ENCODE data around the gene FLG2.
"Not testable (repeated sequence)": the region's sequence is repeated elsewhere in the genome, so short reads cannot be mapped to it uniquely, and the experiment has no call there.

Gene FLG2

DNA sequence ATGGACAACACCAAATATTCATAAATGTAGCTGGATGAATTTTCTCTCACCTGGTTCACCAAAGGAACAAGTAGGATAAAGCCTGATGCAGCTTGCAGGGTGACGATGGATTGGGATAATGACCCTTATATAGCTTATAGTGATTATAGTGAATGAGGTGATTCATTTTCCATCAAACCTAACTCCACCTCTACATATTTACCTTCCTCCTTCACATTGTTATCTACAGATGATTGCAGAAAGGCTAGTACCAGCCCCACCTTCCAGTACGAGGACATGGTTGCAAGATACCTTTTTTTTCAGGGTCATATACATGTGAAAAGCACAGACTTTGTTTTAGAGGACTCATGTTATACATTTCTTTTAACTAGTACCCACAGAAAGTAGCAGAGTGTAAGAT, at the start of gene FLG2:
Gene FLG2 (minus strand): TSS at position 101 of the 400 bp plus-strand sequence. CDS start 1,122 bp downstream, outside the sequence.
- DNase-seq = no peak

DNA sequence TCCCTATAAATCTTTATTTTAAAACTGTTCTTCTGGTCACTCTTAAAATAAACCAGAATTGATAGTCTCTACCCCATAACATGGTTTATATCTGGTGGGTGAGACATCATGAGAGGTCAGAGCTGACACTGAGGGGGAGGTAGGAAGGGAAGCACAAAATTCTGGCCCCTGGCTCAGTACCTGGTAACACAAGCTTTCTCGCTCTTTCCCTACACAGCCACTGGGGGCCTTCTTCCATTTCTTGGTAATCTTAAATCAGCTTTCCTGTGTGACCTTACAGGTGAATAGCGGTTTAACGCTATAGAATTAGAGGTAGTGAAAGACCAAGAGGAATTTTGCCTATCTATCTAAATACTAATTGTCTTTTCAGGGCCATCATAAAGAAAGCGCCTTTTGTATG, 48.9 kb upstream of the FLG2 start:
- no peak for DNase-seq

DNA sequence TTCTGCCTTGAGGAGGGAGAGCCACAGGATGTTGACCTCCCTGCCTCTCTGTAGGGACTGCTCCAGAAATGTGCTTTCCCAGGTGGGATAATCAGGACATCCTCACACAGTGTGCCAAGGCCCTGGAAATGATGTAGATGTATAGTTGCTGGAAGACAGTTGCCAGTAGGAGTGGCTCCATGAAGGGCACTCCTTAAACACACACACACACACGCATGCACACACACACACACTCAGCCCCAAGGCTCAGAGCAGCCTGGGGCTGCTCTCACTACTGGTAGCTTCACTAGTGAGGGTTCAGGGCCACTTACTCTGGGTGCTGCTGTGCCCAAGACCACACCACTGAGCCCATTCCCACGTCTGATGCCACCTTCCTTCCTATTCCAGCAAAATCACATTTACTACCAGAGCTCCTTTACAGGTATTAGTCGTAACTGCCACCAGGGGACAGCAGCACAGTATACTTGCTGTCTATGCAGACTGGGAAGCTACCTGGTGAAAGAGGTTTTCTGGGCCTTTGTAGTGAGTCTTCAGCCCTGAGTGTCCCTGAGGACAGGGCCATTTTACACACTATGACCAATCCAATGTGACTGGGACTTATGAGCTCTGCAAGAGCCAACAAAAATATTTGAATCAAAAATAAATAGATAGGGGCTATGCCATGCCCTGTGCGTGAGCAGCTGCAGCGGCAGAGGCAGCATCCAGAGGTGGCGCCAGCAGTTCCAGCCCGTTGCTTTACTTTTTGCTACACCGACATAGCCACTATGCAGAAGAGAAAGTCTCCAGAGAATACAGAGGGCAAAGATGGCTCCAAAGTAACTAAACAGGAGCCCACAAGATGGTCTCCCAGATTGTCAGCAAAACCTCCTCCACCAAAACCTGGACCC, 39.2 kb upstream of the FLG2 start:
- DNase-seq = no peak

DNA sequence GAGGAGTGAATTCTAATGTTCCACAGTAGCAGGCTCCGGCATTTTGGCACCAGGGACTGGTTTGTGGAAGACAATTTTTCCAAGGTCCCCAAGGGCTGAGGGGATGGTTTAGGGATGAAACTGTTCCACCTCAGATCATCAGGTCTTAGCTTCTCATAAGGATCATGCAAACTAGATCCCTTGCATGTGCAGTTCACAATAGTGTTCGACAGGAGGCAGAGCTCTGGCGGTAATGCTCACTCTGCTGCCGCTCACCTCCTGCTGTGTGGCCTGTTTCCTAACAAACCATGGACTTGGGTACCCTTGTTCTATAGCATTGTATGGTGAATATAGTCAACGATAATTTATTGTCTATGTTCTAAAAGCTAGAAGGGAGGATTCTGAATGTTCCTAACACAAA, 37.7 kb upstream of the FLG2 start:
- no peak for DNase-seq

DNA sequence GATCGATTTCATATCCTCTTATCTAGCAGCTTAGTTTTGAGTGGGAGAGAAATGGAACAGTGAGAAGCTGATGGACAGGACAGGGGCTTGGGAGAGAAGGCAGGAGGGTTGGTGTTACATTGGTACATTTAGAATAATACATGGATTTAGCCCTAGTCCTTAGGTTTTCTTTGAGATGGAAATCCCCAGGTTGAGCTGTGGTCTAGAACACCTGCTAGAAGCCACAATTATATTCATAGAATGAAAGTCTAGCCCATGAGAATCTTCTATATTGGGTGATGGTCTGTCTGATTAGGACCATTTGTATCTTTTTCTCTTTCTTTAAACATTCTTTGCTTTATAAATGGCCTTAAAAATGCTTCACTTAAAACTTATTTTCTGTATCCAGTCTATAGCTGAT, 34.3 kb upstream of the FLG2 start:
- DNase-seq = no peak

DNA sequence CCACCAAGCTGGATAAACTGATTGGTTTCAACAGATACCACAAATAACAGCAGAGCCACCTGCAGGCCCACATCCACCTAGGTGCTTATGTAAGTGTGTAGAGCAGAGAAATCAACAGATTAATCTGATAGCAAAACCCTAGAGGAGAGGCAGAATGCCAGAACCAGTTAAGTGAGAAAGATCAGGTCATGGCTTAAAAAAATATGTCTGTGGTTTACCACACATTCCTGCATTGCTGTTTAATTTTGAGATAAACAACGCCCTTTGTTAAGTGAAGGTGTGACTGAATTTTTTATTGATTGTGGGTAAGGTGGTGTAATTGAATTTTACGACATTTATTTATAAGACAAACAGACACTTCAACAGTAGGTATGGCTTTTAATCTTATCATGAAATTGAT, 33.1 kb upstream of the FLG2 start:
- DNase-seq = no peak

DNA sequence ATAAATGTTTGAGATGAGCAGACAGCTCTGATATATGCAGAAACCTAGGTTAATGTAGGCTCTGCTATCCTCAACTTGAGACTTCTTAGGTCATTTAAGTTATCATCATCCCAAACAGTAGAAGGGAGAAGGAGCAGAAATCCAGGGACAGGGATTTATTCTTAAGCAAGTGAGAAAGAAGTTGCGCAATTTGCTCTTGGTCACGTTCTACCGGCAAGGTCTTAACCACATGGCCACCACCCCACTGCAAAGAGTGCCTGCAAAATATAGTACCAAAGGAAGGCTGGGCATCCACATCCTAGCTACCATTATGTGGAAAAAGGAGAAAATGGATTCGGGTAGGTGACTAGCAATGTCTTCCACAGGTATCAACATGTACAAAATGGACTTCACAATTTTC, 29.1 kb upstream of the FLG2 start:
- DNase-seq = no peak

DNA sequence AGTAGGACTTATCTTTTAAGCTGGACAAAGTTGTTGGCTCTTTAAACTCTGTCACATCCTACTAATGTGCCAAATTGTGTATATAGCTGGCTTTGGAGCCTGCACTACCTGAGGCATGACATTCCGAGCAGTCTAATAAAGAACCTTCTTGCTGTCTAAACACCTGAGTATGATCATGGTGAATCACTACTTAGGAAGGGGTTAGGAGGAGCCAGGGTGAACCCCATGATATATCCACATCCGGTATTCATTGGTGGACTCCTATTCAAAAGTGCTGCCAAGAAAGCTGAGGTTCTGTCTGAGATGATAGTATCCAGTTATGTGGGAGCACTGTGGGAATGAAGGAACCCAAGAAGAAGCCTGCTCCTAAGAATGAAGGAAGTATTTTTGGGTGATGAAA, 27.1 kb upstream of the FLG2 start:
- no peak for DNase-seq

DNA sequence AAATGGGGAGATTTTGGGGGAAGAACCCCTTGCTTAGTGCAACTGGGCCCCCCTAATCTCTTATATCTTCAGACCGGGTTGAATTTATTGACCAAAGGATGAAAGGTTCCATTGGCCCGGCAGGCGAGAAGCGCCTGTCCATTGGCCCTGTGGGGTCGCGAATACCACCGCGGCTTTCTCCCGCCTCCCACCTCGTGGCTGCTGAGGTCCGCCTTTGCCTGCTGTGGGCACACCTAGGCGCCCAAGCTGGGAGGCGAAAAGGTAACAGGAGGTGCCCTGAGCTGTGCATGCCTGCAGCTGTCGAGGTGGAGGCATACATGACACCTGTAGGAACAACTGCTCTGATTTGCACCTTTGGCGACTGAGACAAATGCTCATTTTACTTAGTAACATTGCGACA, 21.1 kb upstream of the FLG2 start:
- DNase-seq = no peak

DNA sequence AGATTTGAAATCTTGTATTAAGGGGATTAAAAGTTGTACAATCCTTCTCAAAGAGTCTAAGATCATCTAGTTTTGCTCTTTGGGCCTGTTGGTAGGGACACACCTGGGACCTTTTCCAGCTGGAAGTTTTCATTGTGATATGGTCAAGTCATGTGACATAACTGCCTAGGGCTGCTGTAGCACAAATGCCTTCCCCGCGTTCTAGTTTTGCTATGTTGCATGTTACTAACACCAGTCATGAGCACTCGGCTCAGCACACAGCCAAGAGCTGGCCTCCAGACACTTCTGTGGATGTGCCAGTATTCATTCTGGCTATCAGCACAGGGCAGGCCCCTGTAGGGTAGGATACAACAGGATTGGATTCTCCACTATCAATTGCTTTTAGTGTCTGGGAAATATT, 14.6 kb upstream of the FLG2 start:
- no peak for DNase-seq

DNA sequence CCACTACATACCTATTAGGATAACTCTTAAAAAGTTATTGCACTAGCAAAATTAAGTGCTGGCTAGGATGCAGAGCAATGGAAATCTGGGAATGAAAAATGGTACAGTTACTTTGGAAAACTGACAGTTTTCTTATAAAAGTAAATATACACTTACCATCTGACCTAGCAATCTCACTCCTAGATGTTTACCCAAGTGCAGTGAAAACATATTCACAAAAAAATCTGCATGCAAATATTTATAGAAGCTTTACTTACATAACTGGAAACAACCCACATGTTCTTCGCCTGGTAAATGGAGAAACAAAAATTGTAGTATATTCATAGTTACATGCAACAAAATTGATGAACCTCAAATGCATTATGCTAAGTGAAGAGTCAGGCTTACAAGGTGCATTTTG, 12.9 kb upstream of the FLG2 start:
- DNase-seq = no peak

DNA sequence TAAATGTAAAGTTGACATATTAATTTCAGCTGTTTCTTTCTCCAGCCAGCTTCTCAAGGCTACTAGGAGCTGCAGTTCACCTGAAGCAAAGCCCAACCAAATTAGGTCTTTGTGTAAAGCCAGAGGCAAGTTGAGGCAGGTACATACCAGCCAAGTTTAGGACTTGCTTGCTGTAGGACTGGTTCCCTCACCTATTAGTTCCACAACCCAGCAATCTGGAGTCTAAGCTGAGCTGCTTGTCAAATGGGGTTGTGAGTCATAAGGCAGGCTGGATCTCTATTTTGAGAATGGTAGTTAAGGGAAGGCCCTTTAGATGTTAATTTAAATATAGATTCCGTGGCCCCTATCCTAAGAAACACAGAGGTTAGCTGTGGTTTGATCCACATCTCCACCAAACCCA, 7.6 kb upstream of the FLG2 start:
- no peak for DNase-seq

DNA sequence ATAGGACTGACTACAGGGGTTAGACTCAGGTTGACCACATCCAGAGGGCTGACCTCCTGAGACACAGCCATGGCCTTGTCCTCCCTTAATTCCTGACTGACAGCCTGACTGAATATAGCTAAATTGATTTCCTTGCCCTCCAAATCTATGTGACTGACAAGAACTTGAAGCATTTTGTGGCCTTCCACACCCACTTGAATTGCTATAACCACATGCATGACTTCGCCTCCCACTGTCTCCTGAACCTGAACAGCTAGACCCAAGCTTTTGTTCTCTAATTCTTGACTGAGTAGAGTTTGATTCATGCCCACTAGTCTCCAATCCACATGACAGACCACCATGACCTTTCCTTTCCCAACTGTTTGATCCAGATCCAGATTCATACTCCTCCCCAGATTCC, 3.1 kb downstream of the FLG2 start:
- DNase-seq = no peak

DNA sequence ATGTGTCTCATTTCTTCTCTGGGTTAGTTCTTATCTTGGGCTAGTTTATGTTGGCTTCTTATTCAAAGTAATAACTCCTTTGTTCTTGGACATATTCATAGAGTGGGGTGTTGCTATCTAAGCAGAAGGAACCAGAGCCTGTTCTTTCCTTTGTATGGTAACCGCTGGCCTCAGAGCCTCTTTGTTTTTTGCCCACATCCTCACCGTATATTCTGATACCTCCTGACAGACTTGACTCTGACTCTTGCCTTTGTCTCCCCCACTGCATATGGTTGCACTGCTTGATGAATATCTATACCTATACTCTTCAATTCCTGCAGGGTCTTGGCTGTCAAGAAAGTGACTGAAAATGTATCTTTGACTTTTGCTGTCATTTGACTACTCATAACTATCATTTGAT, 10.2 kb downstream of the FLG2 start:
- no peak for DNase-seq

DNA sequence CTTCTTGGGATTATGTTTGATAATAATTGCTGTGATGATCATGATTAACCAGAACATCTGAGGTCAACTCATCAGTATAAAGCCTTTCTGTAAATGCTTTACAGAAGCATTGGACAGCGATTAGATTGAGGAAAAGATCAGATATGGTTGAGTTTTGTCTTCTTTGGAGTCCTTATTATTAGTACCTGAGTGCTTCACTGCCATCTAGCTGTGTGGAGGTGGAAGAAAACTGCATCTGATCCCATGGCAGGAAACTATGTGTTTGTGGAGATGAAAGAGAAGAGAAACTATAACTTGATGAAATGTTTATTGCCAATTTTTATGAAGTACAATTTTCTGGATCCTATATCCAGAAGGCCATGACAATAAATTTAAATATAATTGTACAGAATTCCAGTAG, 11.4 kb downstream of the FLG2 start:
- DNase-seq = no peak

DNA sequence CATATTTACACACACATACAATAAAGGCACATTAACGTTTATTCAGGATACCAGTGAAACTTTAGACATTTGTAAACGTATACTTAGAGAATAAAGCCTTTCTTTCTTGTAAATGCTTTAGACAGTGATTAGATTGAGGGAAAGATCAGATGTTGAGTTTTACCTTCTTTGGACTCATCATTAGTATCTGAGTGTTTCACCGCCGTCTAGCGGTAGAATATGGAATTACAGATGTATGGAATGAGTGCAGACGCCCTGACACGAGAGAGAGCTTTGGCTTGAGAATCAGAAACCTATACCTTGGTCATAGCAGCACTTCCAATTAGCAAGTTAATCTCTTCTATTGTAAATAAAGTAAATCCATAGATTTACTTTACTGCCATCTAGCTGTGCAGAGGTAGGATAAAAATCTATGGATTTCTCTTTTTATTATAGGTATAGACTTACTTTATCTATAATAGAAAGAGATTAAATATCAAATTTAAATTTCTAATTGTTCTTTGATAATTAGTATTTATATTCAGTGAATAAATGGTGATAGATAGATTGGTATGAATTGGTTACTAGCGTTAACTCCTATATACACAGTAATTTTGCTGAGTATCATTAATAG, 12.6 kb downstream of the FLG2 start:
- peak; percentile 1 to 6 for DNase-seq

DNA sequence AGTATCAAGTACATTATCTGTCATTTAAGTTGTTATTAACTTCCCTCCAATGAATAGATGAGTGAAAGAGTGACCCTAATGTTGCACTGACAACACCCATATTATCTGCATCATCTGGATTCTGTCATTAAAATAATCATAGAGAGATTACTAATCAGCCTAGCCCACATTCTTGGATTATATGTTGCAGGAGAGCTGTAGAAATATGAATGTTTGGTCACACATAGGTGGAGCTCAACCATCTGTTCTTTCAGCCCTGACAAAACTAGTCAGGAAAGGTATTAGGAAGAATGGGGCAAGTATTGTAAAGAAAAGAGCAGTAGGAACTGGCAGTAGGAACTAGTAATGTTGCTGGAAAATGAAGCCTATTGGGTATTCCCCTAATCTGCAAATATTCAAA, 15.4 kb downstream of the FLG2 start:
- no peak for DNase-seq

DNA sequence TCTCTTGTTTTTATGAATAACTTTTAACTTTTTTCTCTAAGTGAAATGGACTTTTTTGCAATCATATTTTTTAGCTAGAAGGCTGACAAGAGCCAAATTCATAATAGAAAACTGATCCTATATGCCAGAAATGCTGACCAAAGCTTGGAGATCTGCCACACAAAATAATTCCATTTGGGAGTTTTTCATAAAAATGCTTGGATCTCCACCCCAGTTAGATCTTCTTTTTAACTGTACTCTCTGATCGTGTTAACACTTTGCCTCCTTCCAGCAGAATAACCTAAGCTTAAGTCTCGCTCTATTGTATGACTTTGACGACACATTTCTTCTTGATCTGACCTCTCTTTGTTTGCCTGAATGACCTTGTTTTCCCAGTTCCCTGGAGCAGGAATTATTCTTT, 16.8 kb downstream of the FLG2 start:
- DNase-seq = no peak

DNA sequence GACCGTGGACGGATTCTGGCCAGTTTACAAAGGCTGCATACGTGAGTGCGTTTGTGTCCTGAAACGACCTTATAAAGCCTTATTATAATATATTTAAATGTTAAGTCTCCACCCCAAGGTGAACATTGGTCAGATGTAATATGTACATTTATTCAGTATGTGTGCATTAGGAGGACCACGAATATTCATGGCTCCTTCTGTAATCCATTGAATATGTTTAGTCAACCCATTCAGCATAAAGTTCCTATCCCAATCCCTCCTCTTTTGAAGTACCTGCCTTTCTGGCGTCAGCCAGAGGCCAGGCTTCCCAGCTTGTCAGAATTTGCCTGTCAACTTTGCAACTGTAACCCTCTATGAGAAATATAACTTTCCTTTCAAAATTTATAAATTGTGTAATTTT, 24.4 kb downstream of the FLG2 start:
- DNase-seq = no peak

DNA sequence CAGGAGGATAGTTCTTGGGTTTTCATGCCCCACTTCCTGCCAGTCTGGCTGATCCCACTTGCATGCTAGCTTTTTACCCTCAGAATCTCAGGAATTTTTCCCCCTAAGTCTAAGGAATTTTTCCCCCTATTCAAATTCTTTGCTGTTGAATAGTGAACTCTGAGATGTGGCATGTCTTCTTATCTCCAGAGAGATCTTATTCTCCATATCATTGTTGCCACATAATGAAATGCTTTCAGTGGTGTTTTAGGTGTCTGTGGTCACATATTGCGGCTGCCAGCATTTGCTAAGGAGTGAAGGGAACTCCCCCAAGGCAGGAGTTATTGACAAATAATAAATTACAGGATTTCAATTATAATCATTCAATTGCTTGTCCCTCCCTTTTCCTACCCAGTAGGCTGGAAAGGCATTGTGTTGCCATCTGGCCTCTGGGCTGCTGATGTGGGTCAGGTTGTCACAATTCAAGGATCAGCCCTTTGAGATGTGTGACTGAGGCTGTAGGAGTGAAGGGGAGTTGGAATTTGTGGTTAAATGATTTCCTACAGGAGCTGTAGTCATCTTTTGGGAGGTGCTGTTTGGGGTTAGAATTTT, 30.9 kb downstream of the FLG2 start:
- no peak for DNase-seq

DNA sequence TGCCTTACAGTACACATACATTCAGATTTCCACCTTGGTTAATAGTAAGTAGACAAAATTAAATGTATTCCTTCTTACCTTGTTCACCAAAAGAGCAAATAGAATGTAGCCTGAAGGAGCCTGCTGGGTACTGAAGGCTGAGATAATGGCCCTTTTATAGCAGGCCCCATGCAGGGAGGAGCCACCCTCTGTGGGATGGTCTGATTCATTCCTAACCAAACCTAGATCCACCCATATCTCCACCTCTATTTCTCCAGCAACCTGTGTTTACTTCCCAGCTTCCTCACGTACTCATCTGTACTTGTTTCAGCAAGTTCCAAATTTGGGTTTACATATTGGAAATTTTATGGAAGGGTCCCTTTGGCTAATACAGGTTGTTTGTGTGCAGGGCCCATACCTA, 34.7 kb downstream of the FLG2 start, which contains the start of gene FLG:
Gene FLG (minus strand): TSS at position 129 of the 400 bp plus-strand sequence. CDS start 9,783 bp downstream, outside the sequence.
- DNase-seq = no peak

DNA sequence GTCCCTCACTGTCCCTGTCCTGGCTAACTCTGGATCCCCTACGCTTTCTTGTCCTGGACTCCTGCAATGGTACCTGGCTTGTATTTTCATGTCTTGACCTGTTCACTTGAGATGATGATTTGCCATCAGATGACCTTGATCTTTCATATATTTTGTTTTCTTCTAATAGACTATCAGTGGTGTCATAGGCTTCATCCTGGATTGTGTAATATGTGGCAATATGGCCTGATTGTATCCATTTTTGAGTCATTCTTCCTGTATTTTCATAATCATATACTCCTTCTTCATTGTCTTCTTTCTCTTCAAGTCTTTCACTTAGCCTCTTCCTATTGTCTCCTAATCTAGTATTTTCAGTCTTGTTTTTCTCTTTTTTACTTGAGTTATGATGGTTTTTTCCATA, 45.8 kb downstream of the FLG2 start:
- DNase-seq = no peak

DNA sequence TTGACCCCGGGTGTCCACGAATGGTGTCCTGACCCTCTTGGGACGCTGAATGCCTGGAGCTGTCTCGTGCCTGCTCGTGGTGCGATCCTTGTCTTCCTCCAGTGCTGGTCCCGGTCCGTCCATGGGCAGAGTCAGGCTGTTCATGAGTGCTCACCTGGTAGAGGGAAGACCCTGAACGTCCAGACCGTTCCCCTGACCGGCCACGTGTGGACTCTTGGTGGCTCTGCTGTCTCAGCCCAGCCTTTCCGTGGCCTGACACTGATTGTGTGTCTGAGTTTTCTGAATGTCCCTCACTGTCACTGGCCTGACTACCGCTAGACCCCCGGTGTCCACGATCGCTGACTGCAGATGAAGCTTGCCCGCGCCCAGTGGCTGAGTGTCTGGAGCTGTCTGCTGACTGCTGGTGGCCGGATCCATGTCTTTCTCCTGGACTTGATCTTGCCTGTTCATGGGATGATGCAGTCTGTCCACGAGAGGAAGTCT, 46.4 kb downstream of the FLG2 start:
- no peak for DNase-seq

DNA sequence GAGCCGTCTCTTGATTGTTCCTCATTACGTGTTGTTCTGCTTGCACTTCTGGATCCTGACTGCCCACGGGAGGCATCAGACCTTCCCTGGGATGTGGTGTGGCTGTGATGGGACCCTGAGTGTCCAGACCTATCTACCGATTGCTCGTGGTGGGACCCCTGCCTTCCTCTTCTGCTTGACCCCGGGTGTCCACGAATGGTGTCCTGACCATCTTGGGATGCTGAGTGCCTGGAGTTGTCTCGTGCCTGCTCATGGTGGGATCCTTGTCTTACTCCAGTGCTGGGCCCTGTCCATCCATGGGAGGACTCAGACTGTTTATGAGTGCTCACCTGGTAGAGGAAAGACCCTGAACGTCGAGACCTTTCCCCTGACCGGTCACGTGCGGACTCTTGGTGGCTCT, 47.6 kb downstream of the FLG2 start:
- not testable (repeated sequence) for DNase-seq

Data from stimulated activated CD4-positive, alpha-beta T cell treated with anti-CD3 and anti-CD28 coated beads, Interleukin-4, amount 100 ng/mL, for 4 hours (primary cell).